ENCODE measurements around the gene ZNF613. TPM values are rescaled to one million over a fixed set of nuclear protein-coding genes. Genes with fewer than 3 reads are reported as not detected.
"Not testable (repeated sequence)": the region's sequence is repeated elsewhere in the genome, so short reads cannot be mapped to it uniquely, and the experiment has no call there.

ZNF613 gene
- polyA plus RNA-seq, 1 donor from 2014 or later: 4.6 TPM

- Mint-ChIP-seq H3K4me1 (no peaks in the 10 kb centered on the region), H3K4me3 (no peak overlapping the region), H3K9me3 (peaks cover 15 to 55% (median 35%) of the 10 kb centered on the region in 3 donors)
These were observed 43.4 kb downstream of the ZNF613 start for GRCh38 chr19:51970718-51971117.

DNA sequence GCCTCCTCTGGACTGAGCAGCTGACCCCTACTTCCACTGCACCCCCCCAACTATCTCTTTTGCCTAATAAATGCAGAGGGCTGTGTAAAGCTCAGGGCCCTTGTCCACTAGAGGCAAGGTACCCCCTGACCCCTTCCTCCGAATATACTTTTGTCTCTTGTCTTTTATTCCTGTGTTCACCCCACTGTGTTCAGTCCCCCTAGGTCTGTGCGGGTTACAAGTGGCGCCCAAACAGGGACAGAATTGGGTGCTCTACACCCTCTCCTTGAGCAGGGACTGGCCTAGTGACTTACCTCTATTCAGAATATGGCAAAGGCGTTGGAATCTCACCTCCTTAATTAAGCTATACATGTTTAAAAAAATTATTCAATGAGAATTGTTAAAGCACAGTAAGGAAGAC is 44.4 kb downstream of the ZNF613 start:
- H3K36me3 Mint-ChIP-seq: peaks cover 58% of the 10 kb centered on the region
- peak overlapping the region in 1 of 3 donors; percentile 47 for H3K27ac Mint-ChIP-seq
- no peaks in the 10 kb centered on the region for H3K27me3 Mint-ChIP-seq
- no peaks in the 10 kb centered on the region for H3K4me1 Mint-ChIP-seq
- peak overlapping the region in 1 of 4 donors; percentile 54 for H3K4me3 Mint-ChIP-seq
- H3K9me3 Mint-ChIP-seq: peaks cover 15 to 56% (median 37%) of the 10 kb centered on the region in 3 donors

More at GRCh38 chr19:51970718-51971117, 43.4 kb downstream of the ZNF613 start:
- peaks cover 57% of the 10 kb centered on the region for H3K36me3 Mint-ChIP-seq
- no peaks in the 10 kb centered on the region for H3K27me3 Mint-ChIP-seq
- no peak overlapping the region for H3K27ac Mint-ChIP-seq

- H3K9me3 Mint-ChIP-seq: peaks cover 11 to 54% (median 46%) of the 10 kb centered on the region in 3 donors
- H3K27ac Mint-ChIP-seq, H3K4me1 Mint-ChIP-seq, H3K27me3 Mint-ChIP-seq, H3K4me3 Mint-ChIP-seq: not testable (repeated sequence)
- peaks cover 51% of the 10 kb centered on the region for H3K36me3 Mint-ChIP-seq
These were observed 48.5 kb downstream of the ZNF613 start for GRCh38 chr19:51975787-51976186.

DNA sequence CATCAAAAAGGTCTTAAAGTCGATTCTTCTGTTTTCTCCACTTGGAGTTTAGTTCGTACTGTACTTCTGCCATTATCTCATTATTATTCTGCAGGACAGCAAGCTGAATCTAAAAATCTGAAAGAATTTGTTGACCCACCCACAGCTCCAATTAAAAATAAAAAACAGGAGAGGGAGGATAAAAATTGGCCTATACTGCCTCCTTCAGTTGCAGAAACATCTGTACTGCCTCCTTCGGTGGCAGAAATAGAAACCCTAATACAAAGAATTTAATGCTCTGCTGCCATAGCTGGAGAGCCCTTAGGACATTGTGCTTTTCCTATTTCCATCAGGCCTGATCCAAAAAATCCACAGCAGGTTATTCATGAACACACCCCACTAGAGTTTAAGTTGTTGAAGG is 49.6 kb downstream of the ZNF613 start:
- Mint-ChIP-seq H3K4me1 (peaks cover 0 to 3% (median 0%) of the 10 kb centered on the region in 3 donors), H3K27me3 (no peaks in the 10 kb centered on the region), H3K9me3 (peaks cover 10 to 53% (median 41%) of the 10 kb centered on the region in 3 donors), H3K36me3 (peaks cover 50% of the 10 kb centered on the region), H3K27ac (no peak overlapping the region), H3K4me3 (no peak overlapping the region)

- Mint-ChIP-seq H3K36me3 (peaks cover 46% of the 10 kb centered on the region), H3K27ac (no peak overlapping the region), H3K27me3 (no peaks in the 10 kb centered on the region), H3K4me1 (peaks cover 0 to 3% (median 0%) of the 10 kb centered on the region in 3 donors), H3K4me3 (no peak overlapping the region), H3K9me3 (peaks cover 9 to 54% (median 37%) of the 10 kb centered on the region in 3 donors)
These were observed 50.1 kb downstream of the ZNF613 start for GRCh38 chr19:51977346-51977745.

- Mint-ChIP-seq H3K4me3 (peak overlapping the region in 2 of 4 donors; percentile 20 to 72), H3K9me3 (peaks cover 9 to 66% (median 36%) of the 10 kb centered on the region in 3 donors), H3K4me1 (peaks cover 0 to 6% (median 0%) of the 10 kb centered on the region in 3 donors), H3K27me3 (no peaks in the 10 kb centered on the region), H3K36me3 (peaks cover 46% of the 10 kb centered on the region), H3K27ac (peak overlapping the region in 1 of 3 donors; percentile 16)
These were observed 51.6 kb downstream of the ZNF613 start for GRCh38 chr19:51978882-51979281.

DNA sequence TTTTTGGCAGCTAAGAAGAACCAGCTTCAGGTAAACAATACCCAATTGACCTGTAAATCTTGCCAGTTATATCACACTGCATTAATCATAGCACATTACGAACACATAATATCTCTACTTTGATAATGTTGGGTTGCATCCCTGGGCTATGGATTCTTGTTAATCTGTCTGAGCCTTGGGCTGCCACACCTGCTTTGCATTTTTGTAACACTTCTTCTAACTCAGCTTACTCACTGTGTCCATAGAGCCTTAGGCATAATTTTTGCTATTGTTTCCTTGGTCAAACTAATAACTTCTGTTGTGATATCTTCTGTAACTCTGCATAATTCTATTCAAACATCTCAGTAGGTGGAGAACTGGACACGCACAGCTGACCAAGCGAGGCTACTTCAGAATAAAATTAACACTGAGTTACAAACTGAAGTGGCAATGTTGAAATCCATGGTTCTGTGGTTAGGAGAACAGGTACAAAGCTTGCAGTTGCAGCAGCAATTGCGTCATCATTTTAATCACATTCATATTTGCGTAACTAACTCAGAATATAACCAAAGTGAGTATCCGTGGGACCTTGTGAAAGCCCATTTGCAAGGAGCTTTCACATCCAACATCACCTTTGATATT is 53.0 kb downstream of the ZNF613 start:
- Mint-ChIP-seq H3K9me3 (peaks cover 7 to 58% (median 31%) of the 10 kb centered on the region in 3 donors), H3K4me1 (peaks cover 0 to 6% (median 2%) of the 10 kb centered on the region in 3 donors), H3K4me3 (no peak overlapping the region), H3K27ac (peak overlapping the region in 1 of 3 donors; percentile 39), H3K27me3 (no peaks in the 10 kb centered on the region), H3K36me3 (peaks cover 39% of the 10 kb centered on the region)

GRCh38 chr19:51980926-51981325 is 53.7 kb downstream of the ZNF613 start:
- H3K27me3 Mint-ChIP-seq, H3K4me1 Mint-ChIP-seq, H3K4me3 Mint-ChIP-seq: not testable (repeated sequence)
- H3K36me3 Mint-ChIP-seq: peaks cover 39% of the 10 kb centered on the region
- H3K9me3 Mint-ChIP-seq: peaks cover 7 to 58% (median 31%) of the 10 kb centered on the region in 3 donors
- H3K27ac Mint-ChIP-seq: peak overlapping the region in 1 of 3 donors; percentile 39

GRCh38 chr19:51983361-51983760 is 56.1 kb downstream of the ZNF613 start:
- Mint-ChIP-seq H3K4me1 (peaks cover 6 to 16% (median 12%) of the 10 kb centered on the region in 3 donors), H3K27me3 (no peaks in the 10 kb centered on the region), H3K36me3 (peaks cover 38% of the 10 kb centered on the region), H3K27ac (no peak overlapping the region), H3K9me3 (peaks cover 7 to 47% (median 37%) of the 10 kb centered on the region in 3 donors), H3K4me3 (peak overlapping the region in 1 of 4 donors; percentile 33)

- Mint-ChIP-seq H3K4me3 (peak within 1 kb of the TSS; percentile 93 to 100 (median 98)), H3K9me3 (peaks cover 4 to 40% (median 35%) of the 10 kb centered on the region in 3 donors), H3K27me3 (no peaks in the 10 kb centered on the region), H3K4me1 (peaks cover 6 to 12% (median 12%) of the 10 kb centered on the region in 3 donors), H3K27ac (peak within 1 kb of the TSS; percentile 72 to 98 (median 97)), H3K36me3 (peaks cover 18% of the 10 kb centered on the region)
These were observed 59.3 kb downstream of the ZNF613 start, which contains the start of gene ZNF350 for GRCh38 chr19:51986309-51987291. Gene ZNF350 (minus strand): TSS chr19:51986840. CDS start chr19:51974360, 12,480 bp downstream.

DNA sequence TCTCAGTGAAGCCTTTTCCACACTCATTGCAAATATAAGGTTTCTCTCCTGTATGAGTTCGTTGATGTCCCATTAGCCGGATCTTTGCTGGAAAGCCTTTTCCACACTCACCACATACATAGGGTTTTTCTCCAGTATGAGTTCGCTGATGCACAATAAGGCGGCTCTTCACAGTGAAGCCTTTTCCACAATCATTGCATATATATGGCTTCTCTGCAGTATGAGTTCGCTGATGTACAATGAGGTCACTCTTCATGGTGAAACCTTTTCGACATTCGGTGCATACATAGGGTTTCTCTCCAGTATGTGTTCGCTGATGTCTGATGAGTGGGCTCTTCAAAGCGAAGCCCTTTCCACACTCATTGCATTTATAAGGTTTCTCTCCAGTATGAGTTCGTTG is 66.2 kb downstream of the ZNF613 start:
- no peak overlapping the region for H3K4me3 Mint-ChIP-seq
- peaks cover 0 to 2% (median 0%) of the 10 kb centered on the region in 3 donors for H3K4me1 Mint-ChIP-seq
- no peaks in the 10 kb centered on the region for H3K27me3 Mint-ChIP-seq
- H3K9me3 Mint-ChIP-seq: peaks cover 21 to 50% (median 46%) of the 10 kb centered on the region in 3 donors
- peaks cover 26% of the 10 kb centered on the region for H3K36me3 Mint-ChIP-seq
- H3K27ac Mint-ChIP-seq: no peak overlapping the region

- Mint-ChIP-seq H3K4me3 (no peak overlapping the region), H3K9me3 (peaks cover 20 to 47% (median 45%) of the 10 kb centered on the region in 3 donors), H3K27ac (no peak overlapping the region), H3K4me1 (peaks cover 0 to 2% (median 0%) of the 10 kb centered on the region in 3 donors), H3K36me3 (peaks cover 29% of the 10 kb centered on the region), H3K27me3 (no peaks in the 10 kb centered on the region)
These were observed 66.9 kb downstream of the ZNF613 start for GRCh38 chr19:51994048-51994644.

All from IgD-negative memory B cell (primary cell).